ENCODE data around the gene BCL2L11. TPM values are rescaled to one million over a fixed set of nuclear protein-coding genes. Genes with fewer than 3 reads are reported as not detected.

BCL2L11 gene
- total RNA-seq, 1 donor from 2014 or later, result 11.4 TPM

DNA sequence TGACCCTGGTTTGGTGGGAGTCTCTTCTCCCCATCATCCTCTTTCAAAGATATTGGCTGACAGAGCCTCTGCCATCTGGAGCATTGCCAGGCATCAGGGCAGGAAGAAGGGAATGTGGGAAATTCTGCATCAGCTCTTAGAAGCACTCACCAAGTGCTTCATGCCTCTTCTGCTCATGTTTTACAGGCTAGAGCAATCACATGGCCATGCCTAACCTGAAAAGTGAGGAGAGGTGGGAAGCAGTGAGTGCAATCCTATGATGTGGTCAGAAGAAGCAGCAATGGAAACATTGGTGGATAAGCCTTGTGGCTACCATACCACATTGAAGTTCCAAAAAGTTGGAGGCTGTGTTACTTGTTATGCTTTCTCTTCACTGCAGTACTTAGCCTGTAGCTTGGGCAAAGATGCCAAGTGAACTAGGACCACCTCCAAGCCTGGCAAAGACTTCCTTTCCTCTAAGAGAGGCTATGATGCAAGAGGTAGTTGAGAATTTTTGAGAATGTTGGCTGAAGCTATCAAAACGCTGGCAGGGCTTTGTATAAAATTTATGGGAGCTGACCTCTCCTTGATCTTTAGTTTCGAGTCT is 64.1 kb downstream of the BCL2L11 start:
- no peaks in the 10 kb centered on the region for H3K27me3 Mint-ChIP-seq (ENCODE audit: low read depth)
- H3K27ac Mint-ChIP-seq (ENCODE audit: unreplicated experiment), result no peak overlapping the region
- DNase-seq (ENCODE audit: low spot score), result no peak
- H3K9me3 Mint-ChIP-seq (ENCODE audit: low read depth), result no peaks in the 10 kb centered on the region
- H3K4me3 Mint-ChIP-seq (ENCODE audit: unreplicated experiment), result no peak overlapping the region
- H3K36me3 Mint-ChIP-seq (ENCODE audit: low read depth), result no peaks in the 10 kb centered on the region
- peaks cover 6% of the 10 kb centered on the region for H3K4me1 Mint-ChIP-seq (ENCODE audit: low read depth)
- TF ChIP-seq, protein P1, sequence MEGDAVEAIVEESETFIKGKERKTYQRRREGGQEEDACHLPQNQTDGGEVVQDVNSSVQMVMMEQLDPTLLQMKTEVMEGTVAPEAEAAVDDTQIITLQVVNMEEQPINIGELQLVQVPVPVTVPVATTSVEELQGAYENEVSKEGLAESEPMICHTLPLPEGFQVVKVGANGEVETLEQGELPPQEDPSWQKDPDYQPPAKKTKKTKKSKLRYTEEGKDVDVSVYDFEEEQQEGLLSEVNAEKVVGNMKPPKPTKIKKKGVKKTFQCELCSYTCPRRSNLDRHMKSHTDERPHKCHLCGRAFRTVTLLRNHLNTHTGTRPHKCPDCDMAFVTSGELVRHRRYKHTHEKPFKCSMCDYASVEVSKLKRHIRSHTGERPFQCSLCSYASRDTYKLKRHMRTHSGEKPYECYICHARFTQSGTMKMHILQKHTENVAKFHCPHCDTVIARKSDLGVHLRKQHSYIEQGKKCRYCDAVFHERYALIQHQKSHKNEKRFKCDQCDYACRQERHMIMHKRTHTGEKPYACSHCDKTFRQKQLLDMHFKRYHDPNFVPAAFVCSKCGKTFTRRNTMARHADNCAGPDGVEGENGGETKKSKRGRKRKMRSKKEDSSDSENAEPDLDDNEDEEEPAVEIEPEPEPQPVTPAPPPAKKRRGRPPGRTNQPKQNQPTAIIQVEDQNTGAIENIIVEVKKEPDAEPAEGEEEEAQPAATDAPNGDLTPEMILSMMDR (IDR thresholded peaks at IDR 0.05), result no peak

DNA sequence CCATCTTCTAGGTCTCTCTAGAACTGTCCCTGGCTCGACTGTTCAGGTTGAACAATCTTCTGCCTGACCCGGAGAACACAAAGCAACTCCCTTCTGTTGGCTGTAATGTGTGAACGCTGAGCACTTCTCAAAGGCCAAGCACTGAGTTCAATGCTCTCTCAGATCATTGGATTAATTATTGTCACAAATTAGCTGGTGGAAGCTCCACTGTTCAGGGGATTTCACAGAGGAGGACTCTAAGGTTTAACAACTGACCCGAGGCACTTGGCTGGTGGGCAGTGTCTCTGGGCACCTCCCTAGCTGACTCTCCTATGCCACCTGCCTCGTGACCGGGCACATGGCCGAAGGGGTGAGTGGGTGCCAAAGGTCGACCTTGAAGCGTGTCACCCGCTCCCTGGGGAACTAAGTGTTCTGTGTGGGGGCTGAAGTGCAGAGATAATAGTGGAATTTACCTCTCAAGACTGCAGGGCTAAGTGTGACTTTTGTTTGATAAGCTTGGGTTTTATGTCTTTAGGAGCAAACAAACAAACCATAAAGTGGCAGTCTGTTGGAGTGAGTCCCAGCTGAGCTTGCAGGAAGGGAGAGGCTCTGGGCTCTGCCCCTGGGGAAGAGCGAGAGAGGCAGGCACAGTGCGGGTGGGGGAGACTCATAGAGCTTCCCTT is 64.8 kb downstream of the BCL2L11 start:
- Mint-ChIP-seq H3K4me1 (ENCODE audit: low read depth) (peaks cover 6% of the 10 kb centered on the region), H3K4me3 (ENCODE audit: unreplicated experiment) (no peak overlapping the region), H3K36me3 (ENCODE audit: low read depth) (no peaks in the 10 kb centered on the region), H3K27ac (ENCODE audit: unreplicated experiment) (no peak overlapping the region), H3K9me3 (ENCODE audit: low read depth) (no peaks in the 10 kb centered on the region), H3K27me3 (ENCODE audit: low read depth) (no peaks in the 10 kb centered on the region)
- no peak for DNase-seq (ENCODE audit: low spot score)
- TF ChIP-seq, protein P1 (IDR thresholded peaks at IDR 0.05), result no peak

DNA sequence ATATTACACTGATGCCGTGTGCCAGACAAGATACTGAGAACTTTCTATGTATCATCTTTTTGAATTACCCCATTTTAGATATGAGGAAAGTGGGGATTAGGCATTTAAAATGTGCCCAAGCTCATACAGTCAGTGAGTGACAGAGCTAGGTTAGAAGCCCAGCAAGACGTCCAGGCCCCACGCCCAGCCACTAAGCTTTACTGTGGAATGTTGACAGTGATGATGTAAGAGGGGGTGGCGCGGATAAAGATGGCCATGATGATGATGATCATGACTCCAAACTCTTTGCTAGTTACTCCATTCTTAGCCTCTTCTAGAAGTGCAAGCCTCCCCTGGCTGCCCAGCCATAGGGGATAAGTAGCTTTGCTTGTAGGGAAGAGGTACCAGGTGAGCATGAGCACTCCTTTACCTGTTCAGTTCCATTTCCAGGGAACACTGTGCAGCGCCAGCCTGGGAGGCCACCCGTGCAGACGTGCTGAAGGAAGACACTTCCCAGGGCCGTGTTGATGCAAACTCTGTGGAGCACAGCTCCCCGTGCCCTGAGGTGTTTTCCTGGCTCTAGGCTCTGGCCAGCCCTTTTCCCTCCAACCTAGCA is 65.5 kb downstream of the BCL2L11 start:
- TF ChIP-seq, protein P1 (IDR thresholded peaks at IDR 0.05), result no peak
- Mint-ChIP-seq H3K9me3 (ENCODE audit: low read depth) (no peaks in the 10 kb centered on the region), H3K27ac (ENCODE audit: unreplicated experiment) (no peak overlapping the region), H3K4me1 (ENCODE audit: low read depth) (peaks cover 6% of the 10 kb centered on the region), H3K4me3 (ENCODE audit: unreplicated experiment) (no peak overlapping the region), H3K27me3 (ENCODE audit: low read depth) (no peaks in the 10 kb centered on the region), H3K36me3 (ENCODE audit: low read depth) (no peaks in the 10 kb centered on the region)
- DNase-seq (ENCODE audit: low spot score), result no peak

DNA sequence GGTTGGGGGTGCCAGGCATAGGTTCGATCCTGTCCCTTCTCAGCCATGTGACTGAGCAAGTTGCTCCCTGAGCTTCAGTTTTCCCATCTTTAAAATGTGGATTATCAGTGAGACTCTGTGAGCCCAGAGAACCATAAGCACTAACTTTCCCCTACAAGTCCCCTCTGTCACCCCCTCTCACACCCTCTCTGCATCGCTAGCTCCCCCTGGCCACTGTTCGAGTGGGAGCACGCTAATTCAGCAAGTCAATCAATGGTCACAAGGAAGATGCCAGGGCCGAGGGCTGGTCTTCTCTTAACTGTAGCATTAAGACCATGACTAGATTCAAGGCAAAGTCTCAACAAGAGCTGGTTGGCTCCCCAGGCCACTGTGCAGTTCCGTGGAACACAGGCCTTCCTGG is 66.2 kb downstream of the BCL2L11 start:
- H3K27me3 Mint-ChIP-seq (ENCODE audit: low read depth), result no peaks in the 10 kb centered on the region
- peaks cover 6% of the 10 kb centered on the region for H3K4me1 Mint-ChIP-seq (ENCODE audit: low read depth)
- no peak for DNase-seq (ENCODE audit: low spot score)
- H3K27ac Mint-ChIP-seq (ENCODE audit: unreplicated experiment), result no peak overlapping the region
- H3K4me3 Mint-ChIP-seq (ENCODE audit: unreplicated experiment), result no peak overlapping the region
- TF ChIP-seq, protein P1 (IDR thresholded peaks at IDR 0.05), result no peak
- H3K36me3 Mint-ChIP-seq (ENCODE audit: low read depth), result no peaks in the 10 kb centered on the region
- H3K9me3 Mint-ChIP-seq (ENCODE audit: low read depth), result no peaks in the 10 kb centered on the region

DNA sequence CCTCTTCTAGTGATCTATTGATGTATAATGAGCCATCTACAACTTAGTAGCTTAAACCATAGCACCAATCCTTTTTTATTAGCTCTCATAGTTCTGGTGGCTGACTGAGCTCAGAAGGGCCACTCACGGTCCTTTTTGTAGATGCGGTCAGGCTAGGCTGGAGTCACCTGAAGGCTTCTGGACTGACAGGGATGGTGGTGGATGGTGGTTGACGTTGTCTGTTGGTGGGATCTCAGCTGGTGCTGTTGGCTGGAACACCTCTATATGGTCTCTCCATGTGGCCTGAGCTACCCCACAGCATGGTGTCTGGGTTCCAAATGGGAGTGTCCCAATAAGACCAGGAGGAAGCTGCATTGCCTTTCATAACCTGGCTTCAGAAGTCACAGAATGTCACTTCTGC is 68.0 kb downstream of the BCL2L11 start:
- Mint-ChIP-seq H3K9me3 (ENCODE audit: low read depth) (no peaks in the 10 kb centered on the region), H3K27me3 (ENCODE audit: low read depth) (no peaks in the 10 kb centered on the region)
- no peak for DNase-seq (ENCODE audit: low spot score)

More for the DNA sequence above, 68.0 kb downstream of the BCL2L11 start:
- no peaks in the 10 kb centered on the region for H3K36me3 Mint-ChIP-seq (ENCODE audit: low read depth)
- H3K4me3 Mint-ChIP-seq (ENCODE audit: unreplicated experiment), result no peak overlapping the region
- TF ChIP-seq, protein P1 (IDR thresholded peaks at IDR 0.05), result no peak
- H3K4me1 Mint-ChIP-seq (ENCODE audit: low read depth), result peaks cover 9% of the 10 kb centered on the region
- H3K27ac Mint-ChIP-seq (ENCODE audit: unreplicated experiment), result no peak overlapping the region

All from chondrocyte (in vitro differentiated cells).